ENCODE measurements around the gene PPP1R14B. TPM values are rescaled to one million over a fixed set of nuclear protein-coding genes. Genes with fewer than 3 reads are reported as not detected.
A peak's percentile ranks its signal among the peaks of the same experiment; 100 is the strongest.
"Not testable (repeated sequence)": the region's sequence is repeated elsewhere in the genome, so short reads cannot be mapped to it uniquely, and the experiment has no call there.

Gene PPP1R14B
- polyA plus RNA-seq, 1 donor from 2014 or later = 48.1 TPM

DNA sequence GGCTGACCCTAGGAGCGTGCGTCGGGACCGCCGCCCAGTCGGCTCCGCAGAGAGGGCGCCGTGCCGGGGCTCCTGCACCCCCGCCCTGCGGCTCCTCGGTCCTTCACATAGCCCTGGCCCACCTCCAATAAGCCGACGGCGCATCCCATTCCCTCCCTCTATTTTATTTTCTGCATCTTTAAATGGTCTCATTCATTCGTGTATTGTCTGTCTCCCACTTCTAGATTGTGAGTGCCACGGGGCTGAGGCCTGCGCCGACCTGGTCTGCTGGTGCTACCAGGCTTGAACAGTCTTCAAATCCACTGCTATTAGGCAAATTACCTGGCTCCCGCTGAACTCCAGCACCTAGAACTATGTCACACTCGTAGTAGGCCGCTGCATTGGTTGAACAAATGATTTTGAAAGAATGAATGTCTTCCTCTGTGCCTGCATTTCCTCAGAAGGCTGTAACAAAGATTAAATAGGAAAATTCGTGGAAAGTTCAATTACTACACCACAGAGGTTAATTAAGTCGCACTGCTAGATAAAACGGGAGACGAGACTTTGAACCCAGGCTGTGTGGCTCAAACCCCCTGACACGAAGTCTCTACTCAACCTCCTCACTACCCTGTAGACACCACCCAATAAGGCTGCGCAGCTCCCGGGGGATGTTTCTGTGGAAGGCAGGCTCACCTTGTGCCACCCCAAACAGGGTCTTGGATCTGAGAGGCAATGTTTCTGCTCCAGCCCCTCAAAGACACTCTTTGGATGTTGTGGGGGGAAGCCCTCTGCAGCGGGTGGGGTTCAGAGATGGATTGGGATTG, 1.2 kb upstream of the PPP1R14B start:
- Mint-ChIP-seq H3K9me3 (no peaks in the 10 kb centered on the region), H3K27ac (peak overlapping the region; percentile 76 to 86 (median 77)), H3K4me1 (peaks cover 0 to 17% (median 11%) of the 10 kb centered on the region in 3 donors), H3K36me3 (no peaks in the 10 kb centered on the region), H3K27me3 (no peaks in the 10 kb centered on the region), H3K4me3 (peak overlapping the region; percentile 67 to 91 (median 82))

DNA sequence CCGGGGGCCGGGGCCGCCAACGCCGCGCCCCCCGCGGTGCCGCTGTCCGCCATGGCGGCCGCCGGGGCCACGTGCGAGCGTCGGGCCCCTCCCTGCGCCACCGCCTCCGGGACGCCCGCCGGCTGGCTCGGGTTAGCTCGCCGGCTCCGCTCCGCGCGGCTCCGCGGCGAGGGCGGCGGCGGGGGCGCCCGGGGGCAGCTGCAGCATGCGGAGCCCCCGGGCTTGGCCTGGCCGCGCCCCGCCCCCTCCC, 197 bp downstream of the PPP1R14B start:
- not testable (repeated sequence) for H3K36me3 Mint-ChIP-seq, H3K9me3 Mint-ChIP-seq, H3K27me3 Mint-ChIP-seq
- Mint-ChIP-seq H3K27ac (peak overlapping the region in 1 of 3 donors; percentile 89), H3K4me1 (peaks cover 0 to 13% (median 11%) of the 10 kb centered on the region in 3 donors), H3K4me3 (peak overlapping the region; percentile 83 to 96 (median 92))

DNA sequence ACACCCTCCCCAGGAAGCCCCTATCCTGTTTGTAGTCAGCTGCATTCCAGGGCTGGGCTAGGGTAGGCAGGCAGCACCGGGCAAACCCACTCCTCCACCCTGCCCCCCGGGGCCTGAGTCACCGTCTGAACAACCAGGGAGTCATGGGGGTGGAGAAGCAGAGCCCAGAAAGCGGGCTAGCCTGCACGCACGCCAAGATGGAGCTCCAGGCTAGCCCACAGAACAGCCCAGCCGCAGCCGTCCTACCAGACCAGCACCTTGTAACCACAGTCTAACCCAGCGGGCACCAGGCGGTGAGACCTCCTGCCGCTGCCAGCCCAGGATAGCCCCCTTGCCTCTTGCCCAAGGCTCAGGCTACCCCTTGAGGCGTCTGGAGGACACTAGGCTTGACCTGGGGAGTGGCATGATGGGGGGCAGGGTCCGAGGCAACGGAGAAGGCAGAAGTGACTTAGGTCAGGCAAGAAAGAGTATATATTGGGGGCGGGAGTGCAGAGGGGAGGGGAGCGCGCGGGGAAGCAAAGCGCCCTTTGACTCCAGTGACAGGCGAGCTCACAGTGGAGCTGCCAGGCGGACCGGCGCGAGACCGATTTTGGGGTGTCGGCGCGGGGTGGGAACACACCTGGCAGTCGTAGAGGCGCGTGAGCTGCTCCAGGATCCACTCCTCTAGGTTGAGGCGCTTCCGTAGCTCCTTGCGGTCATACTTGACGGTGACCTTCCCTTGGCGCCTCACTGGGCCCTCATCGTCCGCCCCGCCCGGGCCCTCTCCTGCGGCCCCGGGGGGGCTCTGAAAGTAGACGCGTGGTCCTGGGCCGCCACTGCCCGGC, 734 bp downstream of the PPP1R14B start:
- Mint-ChIP-seq H3K36me3 (no peaks in the 10 kb centered on the region), H3K27me3 (no peaks in the 10 kb centered on the region), H3K27ac (peak overlapping the region; percentile 73 to 96 (median 78)), H3K4me1 (peaks cover 5 to 13% (median 12%) of the 10 kb centered on the region in 3 donors), H3K9me3 (no peaks in the 10 kb centered on the region), H3K4me3 (peak overlapping the region; percentile 80 to 97 (median 94))

DNA sequence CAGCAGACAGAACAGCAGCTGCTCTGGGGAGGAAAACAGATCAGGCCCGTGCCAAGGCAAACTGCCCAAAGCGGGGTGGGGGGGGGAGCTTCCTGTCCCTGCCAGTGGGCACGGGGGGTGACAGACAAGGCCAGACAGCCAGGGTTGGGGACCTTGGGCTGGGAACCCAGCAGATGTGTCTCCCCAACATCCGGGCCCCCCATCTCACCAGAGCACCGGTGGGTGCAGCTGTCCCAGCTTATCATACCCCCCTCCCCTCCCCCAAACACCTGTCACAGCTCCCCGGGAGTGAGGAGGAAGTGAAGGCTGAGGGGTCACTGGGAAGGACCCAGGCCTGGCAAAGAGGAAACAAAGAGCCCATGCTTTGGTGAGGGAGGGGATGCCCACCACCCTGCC, 1.3 kb downstream of the PPP1R14B start:
- Mint-ChIP-seq H3K36me3 (no peaks in the 10 kb centered on the region), H3K27ac (peak overlapping the region; percentile 73 to 96 (median 78)), H3K27me3 (no peaks in the 10 kb centered on the region), H3K9me3 (no peaks in the 10 kb centered on the region), H3K4me1 (peaks cover 11 to 14% (median 12%) of the 10 kb centered on the region in 3 donors), H3K4me3 (peak overlapping the region; percentile 80 to 97 (median 94))

DNA sequence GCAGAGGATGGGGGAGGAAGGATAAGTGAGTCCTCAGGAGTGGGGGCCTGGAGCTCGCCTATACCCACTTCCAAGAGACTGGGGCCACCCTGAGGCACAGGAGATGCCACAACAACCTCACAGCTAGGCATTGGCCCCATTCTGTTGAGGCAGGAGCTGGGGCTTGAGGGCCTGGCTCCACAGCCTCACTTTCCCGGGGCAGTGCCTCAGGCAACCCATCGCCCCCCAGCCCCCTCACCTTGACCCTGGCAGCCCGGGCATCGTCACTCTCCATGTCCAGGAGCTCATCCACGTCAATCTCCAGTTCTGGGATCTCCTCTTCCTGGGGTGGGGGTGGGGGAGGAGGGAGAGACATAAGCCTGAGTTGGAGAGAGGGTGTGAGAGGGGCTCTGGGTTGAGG, 1.8 kb downstream of the PPP1R14B start:
- Mint-ChIP-seq H3K4me1 (peaks cover 15 to 18% (median 16%) of the 10 kb centered on the region in 3 donors), H3K4me3 (peak overlapping the region in 2 of 4 donors; percentile 80 to 91), H3K27ac (peak overlapping the region in 1 of 3 donors; percentile 96), H3K36me3 (no peaks in the 10 kb centered on the region), H3K27me3 (no peaks in the 10 kb centered on the region), H3K9me3 (no peaks in the 10 kb centered on the region)

DNA sequence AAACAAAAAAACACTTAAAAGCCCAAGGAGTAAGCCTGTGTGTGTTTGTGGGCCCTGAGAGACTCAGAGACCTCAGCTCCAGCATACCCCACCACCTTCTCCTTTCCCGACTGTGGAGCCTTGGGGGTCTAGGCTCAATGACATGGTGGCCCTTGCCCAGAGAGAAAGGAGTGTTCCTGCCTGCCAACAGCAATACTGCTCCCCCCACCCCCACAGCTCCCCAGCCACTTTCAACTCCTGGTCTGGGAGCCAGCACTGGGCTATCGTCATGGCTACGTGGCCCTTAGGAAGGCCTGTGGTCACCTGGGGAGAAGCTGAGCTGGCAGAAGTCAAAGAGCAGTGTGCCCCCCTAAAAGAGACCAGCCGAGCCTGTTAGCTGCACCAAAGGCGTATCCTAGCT, 2.6 kb downstream of the PPP1R14B start:
- H3K27ac Mint-ChIP-seq = peak overlapping the region in 1 of 3 donors; percentile 90
- no peaks in the 10 kb centered on the region for H3K9me3 Mint-ChIP-seq
- no peaks in the 10 kb centered on the region for H3K36me3 Mint-ChIP-seq
- H3K4me1 Mint-ChIP-seq = peaks cover 17 to 22% (median 21%) of the 10 kb centered on the region in 3 donors
- peak overlapping the region in 2 of 4 donors; percentile 23 to 89 for H3K4me3 Mint-ChIP-seq
- H3K27me3 Mint-ChIP-seq = no peaks in the 10 kb centered on the region

DNA sequence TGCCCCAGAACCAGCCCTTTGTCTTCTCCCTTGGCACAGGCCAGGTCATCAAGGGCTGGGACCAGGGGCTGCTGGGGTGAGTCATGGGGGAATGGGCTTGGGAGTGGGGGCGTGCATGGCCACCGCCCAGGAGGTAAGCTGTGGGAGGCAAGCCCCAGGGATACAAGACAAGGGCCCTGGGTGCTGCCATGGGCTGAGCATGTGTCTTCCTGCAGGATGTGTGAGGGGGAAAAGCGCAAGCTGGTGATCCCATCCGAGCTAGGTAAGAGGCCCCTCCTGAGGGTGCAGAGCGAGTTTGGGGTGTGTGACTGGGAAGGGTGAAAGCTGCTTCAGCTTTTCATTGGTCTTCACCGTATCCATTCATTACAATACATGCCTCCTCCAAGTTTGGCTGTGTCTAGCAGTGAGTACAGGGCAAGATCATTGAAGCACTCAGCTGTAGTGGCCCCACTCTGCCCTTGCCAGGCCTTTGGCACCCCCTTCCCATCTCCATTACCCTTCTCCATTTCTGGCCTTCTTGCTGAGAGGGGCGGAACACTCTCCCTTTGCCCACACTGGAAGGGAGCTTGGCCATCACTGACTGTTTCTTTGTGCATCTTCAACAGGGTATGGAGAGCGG, 3.4 kb downstream of the PPP1R14B start:
- H3K4me1 Mint-ChIP-seq = peaks cover 24 to 29% (median 27%) of the 10 kb centered on the region in 3 donors
- H3K4me3 Mint-ChIP-seq = peak overlapping the region; percentile 32 to 89 (median 65)
- H3K27ac Mint-ChIP-seq = peak overlapping the region in 2 of 3 donors; percentile 19 to 90

DNA sequence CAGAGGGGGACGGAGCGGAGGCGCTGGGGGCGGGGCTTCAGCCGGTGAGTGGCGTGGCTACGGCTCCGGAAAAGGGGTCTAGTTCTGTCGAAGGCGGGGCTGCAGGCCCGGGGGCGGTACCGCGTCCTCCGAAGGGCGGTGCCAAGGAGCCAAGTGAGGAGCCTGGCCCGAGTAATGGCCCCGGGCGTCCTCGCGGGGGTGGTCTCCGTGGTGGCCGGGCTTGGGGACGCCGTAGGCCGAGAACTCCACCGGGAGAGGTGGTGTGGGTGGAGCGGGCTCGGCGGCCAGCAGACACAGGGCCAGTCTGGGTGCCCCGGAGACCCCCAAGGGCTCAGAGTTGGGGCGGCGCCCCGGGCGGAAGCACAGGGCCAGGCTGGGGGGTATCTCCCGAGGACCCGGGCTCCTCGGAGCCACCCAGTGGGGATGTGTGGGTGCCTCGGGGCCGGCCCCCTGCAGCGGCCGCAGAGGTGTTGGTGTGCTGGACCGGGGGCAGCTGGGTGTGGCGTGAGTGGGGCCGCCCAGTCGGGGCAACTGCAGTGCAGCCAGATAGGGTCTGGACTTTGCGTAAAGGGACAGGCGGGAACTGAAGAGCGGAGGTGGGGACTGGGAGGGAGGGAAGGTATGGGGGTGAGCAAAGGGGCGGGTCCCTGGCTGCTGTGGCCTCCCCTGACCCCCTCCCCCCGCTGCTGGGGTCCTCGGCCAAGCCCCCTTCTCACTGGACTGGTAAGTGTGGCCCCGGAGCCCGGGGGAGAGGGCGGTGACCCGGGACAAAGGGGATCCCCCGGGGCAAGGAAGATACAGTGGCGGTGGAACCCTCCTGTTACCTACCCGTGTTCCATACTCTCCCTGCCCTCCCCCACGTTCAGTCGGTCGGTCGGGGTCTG, 5.0 kb downstream of the PPP1R14B start:
- Mint-ChIP-seq H3K36me3 (peaks cover 1% of the 10 kb centered on the region), H3K4me1 (peaks cover 33 to 42% (median 37%) of the 10 kb centered on the region in 3 donors), H3K9me3 (no peaks in the 10 kb centered on the region), H3K27ac (peak overlapping the region; percentile 99 to 100 (median 100)), H3K27me3 (no peaks in the 10 kb centered on the region), H3K4me3 (peak overlapping the region; percentile 87 to 98 (median 96))

More for the DNA sequence above, 3.4 kb downstream of the PPP1R14B start:
- Mint-ChIP-seq H3K9me3 (no peaks in the 10 kb centered on the region), H3K27me3 (no peaks in the 10 kb centered on the region), H3K36me3 (peaks cover under 1% of the 10 kb centered on the region)

DNA sequence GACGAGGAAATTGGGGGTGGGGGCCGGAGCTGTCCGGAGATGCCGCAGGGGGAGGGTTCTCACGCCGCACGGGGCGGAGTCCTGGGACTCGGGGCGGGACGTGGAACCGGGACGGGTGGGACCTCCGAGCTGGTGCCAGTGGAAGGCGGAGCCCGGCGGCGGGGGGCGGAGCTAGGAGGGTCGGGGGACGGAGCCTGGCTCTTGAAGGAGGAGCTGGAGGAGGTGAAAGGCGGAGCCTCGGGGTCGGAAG, 5.6 kb downstream of the PPP1R14B start:
- peak overlapping the region; percentile 99 to 100 (median 100) for H3K27ac Mint-ChIP-seq
- H3K27me3 Mint-ChIP-seq = no peaks in the 10 kb centered on the region
- peak overlapping the region; percentile 87 to 98 (median 96) for H3K4me3 Mint-ChIP-seq
- peaks cover 33 to 42% (median 37%) of the 10 kb centered on the region in 3 donors for H3K4me1 Mint-ChIP-seq
- H3K36me3 Mint-ChIP-seq = peaks cover 1% of the 10 kb centered on the region
- H3K9me3 Mint-ChIP-seq = no peaks in the 10 kb centered on the region

DNA sequence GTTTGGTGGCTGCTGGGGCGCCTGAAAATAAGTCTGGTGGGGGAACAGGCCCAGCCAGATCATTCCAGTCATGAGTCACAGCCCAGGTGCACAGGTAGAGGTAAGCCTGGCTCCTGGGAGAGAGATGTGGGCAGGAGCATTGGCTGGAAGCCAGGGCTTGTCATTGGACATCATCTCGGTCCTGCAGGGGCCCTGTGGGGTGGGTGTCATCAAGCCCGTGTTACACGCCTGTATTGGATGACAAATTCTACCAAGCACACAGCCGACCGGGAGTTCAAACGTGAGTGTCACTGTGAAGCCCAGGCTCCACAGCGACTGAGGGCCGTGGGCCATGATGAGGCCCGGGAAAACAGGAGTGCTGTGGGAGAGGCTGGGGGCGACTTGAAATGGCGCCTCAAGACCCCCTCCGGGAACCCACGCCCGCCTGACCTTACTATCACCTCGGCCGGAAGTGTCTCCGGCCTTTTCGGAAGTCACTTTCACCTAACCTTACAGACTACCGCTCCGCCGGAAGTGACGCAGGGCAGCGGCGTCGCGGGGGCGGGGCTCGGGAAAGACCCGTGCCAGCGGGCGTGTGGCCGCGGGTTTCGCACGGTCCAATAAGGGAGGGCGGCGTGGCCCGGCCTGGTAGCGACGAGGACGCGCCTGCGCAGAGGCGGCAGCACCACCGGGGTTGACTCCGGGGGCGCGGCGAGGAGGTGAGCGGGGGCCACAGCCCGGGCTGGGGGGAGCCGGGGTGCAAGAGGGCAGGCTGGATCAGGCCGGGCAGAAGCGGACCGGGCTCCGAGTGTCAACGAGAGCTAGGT, 6.1 kb downstream of the PPP1R14B start, which contains the start of gene FKBP2:
Gene FKBP2 (plus strand): TSS at position 661 of the 806 bp plus-strand sequence. CDS start 1,293 bp downstream, outside the sequence.
- Mint-ChIP-seq H3K4me3 (peak within 1 kb of the TSS; percentile 87 to 98 (median 96)), H3K36me3 (peaks cover 1% of the 10 kb centered on the region), H3K9me3 (no peaks in the 10 kb centered on the region), H3K27me3 (no peaks in the 10 kb centered on the region), H3K27ac (peak within 1 kb of the TSS; percentile 99 to 100 (median 100)), H3K4me1 (peaks cover 33 to 40% (median 37%) of the 10 kb centered on the region in 3 donors)

DNA sequence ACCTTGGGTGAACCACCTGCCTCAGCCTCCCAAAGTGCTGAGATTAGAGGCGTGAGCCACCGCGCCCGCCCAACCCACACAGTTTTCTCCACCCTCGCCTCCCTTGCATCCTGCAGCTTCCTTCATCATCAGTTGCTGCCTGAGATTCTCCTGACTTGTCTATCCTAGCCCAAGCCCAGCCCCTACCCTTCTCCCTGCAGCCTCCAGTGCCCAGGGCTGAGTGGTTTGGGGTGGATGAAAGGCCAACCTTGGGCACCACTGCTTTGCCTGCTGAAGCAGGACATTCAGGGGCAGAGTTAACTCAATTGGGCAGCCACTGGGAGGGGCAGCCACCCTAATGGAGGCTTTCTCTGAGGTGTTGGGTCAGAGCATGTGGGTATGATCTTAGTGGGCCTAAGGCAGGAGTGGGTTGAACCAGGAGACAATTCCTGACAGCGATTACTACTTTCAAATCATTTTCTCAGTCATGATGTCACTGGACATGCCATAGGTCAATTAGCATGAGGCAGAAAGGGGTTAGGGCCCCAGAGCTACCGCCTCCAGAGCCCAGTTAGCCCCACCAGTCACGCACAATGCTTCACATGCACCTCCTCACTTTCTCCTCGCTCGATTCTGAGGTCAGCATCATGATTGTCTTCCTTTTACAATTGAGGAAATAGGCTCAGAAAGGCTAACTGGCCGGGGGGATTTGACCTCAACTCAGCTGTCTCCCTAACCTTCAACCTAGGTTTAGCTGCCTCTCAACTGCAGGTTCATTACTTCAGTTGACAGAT, 6.9 kb downstream of the PPP1R14B start:
- Mint-ChIP-seq H3K9me3 (no peaks in the 10 kb centered on the region), H3K4me3 (peak overlapping the region; percentile 87 to 98 (median 96)), H3K36me3 (peaks cover 3% of the 10 kb centered on the region), H3K27me3 (no peaks in the 10 kb centered on the region), H3K4me1 (peaks cover 38 to 45% (median 44%) of the 10 kb centered on the region in 3 donors), H3K27ac (peak overlapping the region; percentile 99 to 100 (median 100))

DNA sequence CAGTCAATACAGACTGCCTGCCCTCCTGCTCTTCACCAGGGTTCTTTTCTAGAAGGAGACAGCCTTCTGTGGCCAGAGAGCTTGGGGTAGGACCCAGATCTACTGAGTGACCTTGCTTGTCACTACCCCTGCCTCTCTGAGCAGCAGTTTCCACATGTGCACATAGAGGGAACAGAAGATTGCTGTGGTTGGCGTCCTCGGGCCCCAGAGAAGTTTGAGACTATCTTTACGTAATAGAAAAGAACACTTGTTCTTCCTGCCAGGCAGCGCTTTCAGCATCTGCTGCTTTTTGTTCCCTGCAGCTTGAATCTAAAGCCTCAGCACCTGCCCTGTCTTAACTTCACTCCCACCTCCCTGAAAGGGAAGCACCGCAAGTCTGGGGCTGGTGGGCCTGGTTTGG, 7.7 kb downstream of the PPP1R14B start:
- H3K36me3 Mint-ChIP-seq = peaks cover 3% of the 10 kb centered on the region
- no peaks in the 10 kb centered on the region for H3K9me3 Mint-ChIP-seq

DNA sequence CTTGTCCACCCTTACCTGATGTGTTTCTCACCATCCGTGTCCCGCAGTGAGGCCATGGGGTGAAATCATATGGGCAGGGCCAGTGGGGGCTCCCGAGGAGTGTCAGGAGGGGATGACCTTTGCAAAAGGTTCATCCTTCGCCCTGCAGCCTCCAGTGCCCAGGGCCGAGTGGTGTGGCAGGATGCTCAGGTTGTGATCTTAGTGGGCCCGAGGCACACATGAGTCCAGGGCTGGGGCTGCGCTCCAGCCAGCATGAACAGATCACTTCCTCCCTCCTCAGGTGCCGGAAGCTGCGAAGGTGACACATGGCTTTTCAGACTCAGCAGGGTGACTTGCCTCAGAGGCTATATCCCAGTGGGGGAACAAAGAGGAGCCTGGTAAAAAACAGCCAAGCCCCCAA, 8.7 kb downstream of the PPP1R14B start:
- Mint-ChIP-seq H3K27ac (peak overlapping the region; percentile 96 to 100 (median 100)), H3K4me3 (peak overlapping the region; percentile 41 to 95 (median 76)), H3K9me3 (no peaks in the 10 kb centered on the region), H3K36me3 (peaks cover 3% of the 10 kb centered on the region), H3K27me3 (no peaks in the 10 kb centered on the region), H3K4me1 (peaks cover 38 to 47% (median 41%) of the 10 kb centered on the region in 3 donors)

More for the DNA sequence above, 7.7 kb downstream of the PPP1R14B start:
- peaks cover 38 to 45% (median 44%) of the 10 kb centered on the region in 3 donors for H3K4me1 Mint-ChIP-seq
- peak overlapping the region; percentile 96 to 100 (median 100) for H3K27ac Mint-ChIP-seq
- peak overlapping the region; percentile 21 to 95 (median 52) for H3K4me3 Mint-ChIP-seq
- H3K27me3 Mint-ChIP-seq = no peaks in the 10 kb centered on the region
